Calu3 (cell line): ENCODE results near the gene SRCAP. TPM values are rescaled to one million over a fixed set of nuclear protein-coding genes. Genes with fewer than 3 reads are reported as not detected.
A peak's percentile ranks its signal among the peaks of the same experiment; 100 is the strongest.

Experiments used
- BruUV-seq: library from RNA; stranded (reverse); fragments of 400-500 nt; replicated peaks from 2 replicates; lab custom pipeline; 2021; lab: Mats Ljungman, UMichigan
- CTCF ChIA-PET: fragments of 300-600 bp; sonication (Branson Sonifier 250); formaldehyde crosslinking; loops from one replicate; lab custom pipeline; 2022; ENCODE audit warnings: antibody characterized with exemption; lab: Charles Lee
- DNase-seq: peaks from one replicate; pipeline ENCODE4 v3.0.0; 2022
- H3K27ac Mint-ChIP-seq: one replicate; pipeline ENCODE4 v1.8.0; 2022; ENCODE audit warnings: mixed read lengths; ENCODE audit not compliant: unreplicated experiment
- H3K27me3 Mint-ChIP-seq: one replicate; pipeline ENCODE4 v1.8.0; 2022; ENCODE audit warnings: mixed read lengths; ENCODE audit not compliant: unreplicated experiment
- H3K36me3 Mint-ChIP-seq: one replicate; pipeline ENCODE4 v1.8.0; 2022; ENCODE audit warnings: mild to moderate bottlenecking, moderate library complexity, mixed read lengths; ENCODE audit not compliant: insufficient read depth, unreplicated experiment
- H3K4me1 Mint-ChIP-seq: one replicate; pipeline ENCODE4 v1.8.0; 2022; ENCODE audit warnings: mild to moderate bottlenecking, low read depth, mixed read lengths; ENCODE audit not compliant: unreplicated experiment
- H3K4me3 Mint-ChIP-seq: one replicate; pipeline ENCODE4 v1.8.0; 2022; ENCODE audit warnings: mild to moderate bottlenecking, low read depth, moderate library complexity, mixed read lengths; ENCODE audit not compliant: unreplicated experiment
- H3K9me3 Mint-ChIP-seq: one replicate; pipeline ENCODE4 v1.8.0; 2022; ENCODE audit warnings: low read depth, mixed read lengths; ENCODE audit not compliant: unreplicated experiment
- CTCF ChIP-seq: fragments of 200-600 bp; IDR thresholded peaks from one replicate; pipeline ENCODE4 v1.8.0; 2022; ENCODE audit warnings: antibody characterized with exemption; ENCODE audit not compliant: unreplicated experiment
- intact Hi-C: fragments of 100-400 bp; cut with micrococcal nuclease; formaldehyde crosslinking; loops from one replicate; pipeline ENCODE4 v1.10.0; 2022; ENCODE audit not compliant: unreplicated experiment
- total RNA-seq: library from RNA; stranded (reverse); gene quantifications from 2 replicates; pipeline ENCODE4 v1.2.3, GENCODE V29; 2022

Gene SRCAP
- total RNA-seq, 1 experiment from 2014 or later, result 84.6 TPM

GRCh38 chr16:30721167-30721566, 22.2 kb downstream of the SRCAP start:
- Mint-ChIP-seq H3K4me3 (no peak overlapping the region), H3K9me3 (no peaks in the 10 kb centered on the region), H3K27me3 (no peaks in the 10 kb centered on the region), H3K36me3 (peaks cover 75% of the 10 kb centered on the region), H3K27ac (no peak overlapping the region), H3K4me1 (no peaks in the 10 kb centered on the region)
- intact Hi-C loops, result no loop called here
- BruUV-seq, result no TSS peak
- no peak for TF ChIP-seq CTCF
- CTCF ChIA-PET, result no interaction called here
- DNase-seq, result no peak

GRCh38 chr16:30721606-30722005, 22.6 kb downstream of the SRCAP start:
- H3K4me1 Mint-ChIP-seq, result no peaks in the 10 kb centered on the region
- no TSS peak for BruUV-seq
- intact Hi-C loops, result no loop called here
- H3K27me3 Mint-ChIP-seq, result no peaks in the 10 kb centered on the region
- no peak overlapping the region for H3K4me3 Mint-ChIP-seq
- CTCF ChIA-PET, result no interaction called here
- no peak for TF ChIP-seq CTCF
- no peak overlapping the region for H3K27ac Mint-ChIP-seq
- no peaks in the 10 kb centered on the region for H3K9me3 Mint-ChIP-seq
- peaks cover 72% of the 10 kb centered on the region for H3K36me3 Mint-ChIP-seq
- no peak for DNase-seq

DNA sequence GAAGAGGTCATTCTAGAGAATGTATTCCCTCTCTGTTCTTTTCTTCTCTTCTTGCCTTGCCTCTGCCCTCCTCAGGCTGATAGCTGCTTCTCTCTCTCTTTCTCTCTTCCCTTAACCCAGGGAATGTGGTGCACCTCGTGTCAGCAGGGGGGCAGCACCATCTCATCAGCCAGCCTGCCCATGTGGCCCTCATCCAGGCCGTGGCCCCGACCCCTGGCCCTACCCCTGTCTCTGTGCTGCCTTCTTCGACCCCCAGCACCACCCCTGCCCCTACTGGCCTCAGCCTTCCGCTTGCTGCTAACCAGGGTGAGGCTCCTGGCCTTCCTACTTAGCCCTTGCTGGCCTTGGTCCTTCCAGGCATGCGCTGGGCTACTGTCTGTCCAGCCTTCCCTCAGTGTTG, 23.5 kb downstream of the SRCAP start:
- peaks cover 73% of the 10 kb centered on the region for H3K36me3 Mint-ChIP-seq
- intact Hi-C loops, result no loop called here
- TF ChIP-seq CTCF, result peak; percentile 17
- CTCF ChIA-PET, result interaction anchor here (0.6 kb wide), 1 partner anchor 168 kb away, joined by 3 read pairs; no protein-coding TSS in a partner anchor
- no peak overlapping the region for H3K4me3 Mint-ChIP-seq
- no peaks in the 10 kb centered on the region for H3K9me3 Mint-ChIP-seq
- peak overlapping the region; percentile 40 for H3K27ac Mint-ChIP-seq
- DNase-seq, result no peak
- no TSS peak for BruUV-seq
- no peaks in the 10 kb centered on the region for H3K4me1 Mint-ChIP-seq
- H3K27me3 Mint-ChIP-seq, result no peaks in the 10 kb centered on the region

- H3K27ac Mint-ChIP-seq, result no peak overlapping the region
- no peaks in the 10 kb centered on the region for H3K27me3 Mint-ChIP-seq
- no peak for DNase-seq
- no peak for TF ChIP-seq CTCF
- no TSS peak for BruUV-seq
- H3K36me3 Mint-ChIP-seq, result peaks cover 73% of the 10 kb centered on the region
- CTCF ChIA-PET, result no interaction called here
- H3K4me3 Mint-ChIP-seq, result no peak overlapping the region
- intact Hi-C loops, result no loop called here
- H3K4me1 Mint-ChIP-seq, result no peaks in the 10 kb centered on the region
- no peaks in the 10 kb centered on the region for H3K9me3 Mint-ChIP-seq
Observed at GRCh38 chr16:30722916-30723315, 23.9 kb downstream of the SRCAP start.
